GM21526 (cell line): ENCODE measurements around the gene PKMYT1.
A peak's percentile ranks its signal among the peaks of the same experiment; 100 is the strongest.
"Not testable (repeated sequence)": the region's sequence is repeated elsewhere in the genome, so short reads cannot be mapped to it uniquely, and the experiment has no call there.

ENCODE experiments used
- ATAC-seq: cut with Tn5 transposase; IDR thresholded peaks from one replicate; pipeline ENCODE4 v1.9.1; 2021; ENCODE audit warnings: moderate library complexity; ENCODE audit not compliant: unreplicated experiment, low FRiP score

The PKMYT1 gene

GRCh38 chr16:2942045-2942444 lies 38.2 kb downstream of the PKMYT1 start:
- no peak for ATAC-seq

- ATAC-seq: no peak
Measured at GRCh38 chr16:2939968-2940367, 40.3 kb downstream of the PKMYT1 start.

- ATAC-seq: no peak
Measured at GRCh38 chr16:2938206-2938605, 42.0 kb downstream of the PKMYT1 start.

GRCh38 chr16:2937170-2937569 lies 43.1 kb downstream of the PKMYT1 start:
- ATAC-seq: no peak

GRCh38 chr16:2936436-2937011 lies 43.7 kb downstream of the PKMYT1 start:
- ATAC-seq: no peak

- no peak for ATAC-seq
Measured at GRCh38 chr16:2934450-2934849, 45.8 kb downstream of the PKMYT1 start.

GRCh38 chr16:2933701-2934100 lies 46.5 kb downstream of the PKMYT1 start:
- no peak for ATAC-seq

GRCh38 chr16:2933136-2933535 lies 47.1 kb downstream of the PKMYT1 start:
- ATAC-seq: no peak

- not testable (repeated sequence) for ATAC-seq
Measured at GRCh38 chr16:2931231-2931914, 48.9 kb downstream of the PKMYT1 start.

- ATAC-seq: no peak
Measured at GRCh38 chr16:2930236-2930635, 50.0 kb downstream of the PKMYT1 start.

GRCh38 chr16:2929693-2930092 lies 50.6 kb downstream of the PKMYT1 start:
- ATAC-seq: no peak

GRCh38 chr16:2928796-2929195 lies 51.5 kb downstream of the PKMYT1 start:
- no peak for ATAC-seq

GRCh38 chr16:2928151-2928550 lies 52.1 kb downstream of the PKMYT1 start:
- ATAC-seq: not testable (repeated sequence)

- ATAC-seq: peak; percentile 58
Measured at GRCh38 chr16:2927010-2927646, 53.1 kb downstream of the PKMYT1 start.

- no peak for ATAC-seq
Measured at GRCh38 chr16:2926650-2926999, 53.6 kb downstream of the PKMYT1 start.

GRCh38 chr16:2925951-2926649 lies 54.1 kb downstream of the PKMYT1 start:
- no peak for ATAC-seq

- no peak for ATAC-seq
Measured at GRCh38 chr16:2924901-2925755, 55.1 kb downstream of the PKMYT1 start.

GRCh38 chr16:2923481-2923880 lies 56.8 kb downstream of the PKMYT1 start:
- no peak for ATAC-seq
